PC-3 (cell line): Measurements from ENCODE around the gene P2RX2. TPM values are rescaled to one million over a fixed set of nuclear protein-coding genes. Genes with fewer than 3 reads are reported as not detected.

Source experiments
- ATAC-seq: fragments of 200-7000 bp; cut with Tn5 transposase; 2 replicates; pipeline ENCODE4 v1.9.1; 2020; ENCODE audit warnings: mild to moderate bottlenecking, moderate library complexity
- BruUV-seq: library from RNA; stranded (reverse); fragments of 400-500 nt; replicated peaks from 2 replicates; lab custom pipeline; 2021; lab: Mats Ljungman, UMichigan
- CTCF ChIA-PET: fragments of 300-600 bp; sonication (Branson Sonifier 250); formaldehyde crosslinking; loops from one replicate; lab custom pipeline; 2022; ENCODE audit warnings: antibody characterized with exemption; lab: Charles Lee
- POLR2A ChIA-PET: fragments of 300-600 bp; sonication (Branson Sonifier 250); formaldehyde crosslinking; loops from one replicate; lab custom pipeline; 2022; ENCODE audit warnings: antibody characterized with exemption; ENCODE audit not compliant: unreplicated experiment; lab: Charles Lee
- DNase-seq: peaks from one replicate; pipeline ENCODE4 v3.0.0-alpha.2; 2015
- H2AFZ ChIP-seq: fragments of 300-600 bp; sonication (generic); 2 replicates; pipeline ENCODE4 v1.6.0; 2016; ENCODE audit warnings: antibody characterized with exemption, low read length
- H3F3A ChIP-seq: fragments of 300-600 bp; sonication (generic); one replicate; pipeline ENCODE4 v1.6.0; 2017; ENCODE audit warnings: antibody characterized with exemption, low read length, control low read depth, mild to moderate bottlenecking; ENCODE audit not compliant: unreplicated experiment
- H3K27ac ChIP-seq: fragments of 300-600 bp; sonication (generic); 2 replicates; pipeline ENCODE4 v1.5.1; 2016; ENCODE audit warnings: mild to moderate bottlenecking, low read length
- H3K27me3 ChIP-seq: fragments of 300-600 bp; sonication (generic); 2 replicates; pipeline ENCODE4 v1.6.1; 2016; ENCODE audit warnings: low read length, mixed read lengths
- H3K36me3 ChIP-seq: fragments of 300-600 bp; sonication (generic); 2 replicates; pipeline ENCODE4 v1.6.1; 2016; ENCODE audit warnings: low read depth, mixed run types, low read length, mixed read lengths
- H3K4me1 ChIP-seq: fragments of 300-600 bp; sonication (generic); 2 replicates; pipeline ENCODE4 v1.5.1; 2016; ENCODE audit warnings: low read length; ENCODE audit not compliant: insufficient read depth
- H3K4me2 ChIP-seq: fragments of 300-600 bp; sonication (generic); 2 replicates; pipeline ENCODE4 v1.6.0; 2016; ENCODE audit warnings: low read length
- H3K4me3 ChIP-seq: fragments of 300-600 bp; sonication (generic); 2 replicates; pipeline ENCODE4 v1.5.1; 2016; ENCODE audit warnings: mild to moderate bottlenecking, low read length, mixed read lengths
- H3K79me2 ChIP-seq: fragments of 300-600 bp; sonication (generic); 2 replicates; pipeline ENCODE4 v1.6.1; 2017; ENCODE audit warnings: low read length, mixed read lengths
- H3K9ac ChIP-seq: fragments of 300-600 bp; sonication (generic); 2 replicates; pipeline ENCODE4 v1.6.0; 2016; ENCODE audit warnings: mild to moderate bottlenecking, low read length
- H3K9me2 ChIP-seq: fragments of 300-600 bp; sonication (generic); replicated peaks from 2 replicates; pipeline ENCODE4 v1.6.1; 2016; ENCODE audit warnings: mixed run types, low read length, mixed read lengths
- H3K9me3 ChIP-seq: fragments of 300-600 bp; sonication (generic); 2 replicates; pipeline ENCODE4 v1.6.1; 2016; ENCODE audit warnings: low read length, mixed read lengths
- H4K20me1 ChIP-seq: fragments of 300-600 bp; sonication (generic); 2 replicates; pipeline ENCODE4 v1.6.1; 2016; ENCODE audit warnings: low read length, mixed read lengths
- CTCF ChIP-seq: fragments of 300-600 bp; sonication (generic); conservative IDR thresholded peaks from 2 replicates; pipeline ENCODE4 v1.5.1; 2017; ENCODE audit warnings: antibody characterized with exemption, low read depth, mild to moderate bottlenecking, low read length
- EZH2 ChIP-seq: fragments of 300-600 bp; sonication (generic); IDR thresholded peaks from one replicate; pipeline ENCODE4 v1.6.1; 2017; ENCODE audit warnings: antibody characterized with exemption, mild to moderate bottlenecking, low read length; ENCODE audit not compliant: unreplicated experiment
- EZH2phosphoT487 ChIP-seq: fragments of 300-600 bp; sonication (generic); IDR thresholded peaks from 2 replicates; pipeline ENCODE4 v1.6.1; 2018; ENCODE audit warnings: mild to moderate bottlenecking, antibody characterized with exemption, low read length, borderline replicate concordance
- intact Hi-C: fragments of 100-400 bp; cut with micrococcal nuclease; formaldehyde crosslinking; loops from 2 replicates; pipeline ENCODE4 v1.9.0; 2023
- total RNA-seq: library from RNA; depleted of rRNA; stranded (reverse); fragments of >200 nt; gene quantifications from 2 replicates; pipeline ENCODE4 v1.2.3, GENCODE V29; 2014

P2RX2 gene
- total RNA-seq, 1 experiment from 2014 or later: not detected

- no peak for TF ChIP-seq EZH2phosphoT487
- TF ChIP-seq CTCF: no peak
- TF ChIP-seq EZH2: no peak
Measured at GRCh38 chr12:132635076-132635955, 16.7 kb downstream of the P2RX2 start.

GRCh38 chr12:132637811-132638210 lies 19.2 kb downstream of the P2RX2 start:
- ChIA-PET CTCF (no interaction called here), POLR2A (no interaction called here)
- no peaks in the 10 kb centered on the region for H3K4me1 ChIP-seq
- no peaks in the 10 kb centered on the region for H3K9me3 ChIP-seq
- H3K4me3 ChIP-seq: no peak overlapping the region
- H3K27me3 ChIP-seq: no peaks in the 10 kb centered on the region
- no peaks in the 10 kb centered on the region for H4K20me1 ChIP-seq
- DNase-seq (no peak), ATAC-seq (no peak)
- no peak for TF ChIP-seq EZH2phosphoT487
- TF ChIP-seq EZH2: no peak
- H3K9me2 ChIP-seq: no peaks in the 10 kb centered on the region
- H3K9ac ChIP-seq: no peak overlapping the region
- no peak overlapping the region for H3K27ac ChIP-seq
- intact Hi-C loops: loop anchor here (1.0 kb wide), 1 partner anchor 38 kb away; no protein-coding TSS in a partner anchor
- no peak overlapping the region for H3K4me2 ChIP-seq
- no TSS peak for BruUV-seq
- no peaks in the 10 kb centered on the region for H3F3A ChIP-seq
- H2AFZ ChIP-seq: no peak overlapping the region
- no peaks in the 10 kb centered on the region for H3K79me2 ChIP-seq
- H3K36me3 ChIP-seq: peaks cover 41% of the 10 kb centered on the region

More at GRCh38 chr12:132635076-132635955, 16.7 kb downstream of the P2RX2 start:
- BruUV-seq: no TSS peak
- Histone ChIP-seq H3K27me3 (no peaks in the 10 kb centered on the region), H3K4me1 (no peaks in the 10 kb centered on the region), H3K4me3 (no peak overlapping the region), H3K9me3 (no peaks in the 10 kb centered on the region), H3F3A (no peaks in the 10 kb centered on the region), H4K20me1 (no peaks in the 10 kb centered on the region), H3K27ac (no peak overlapping the region), H2AFZ (no peak overlapping the region), H3K36me3 (peaks cover 48% of the 10 kb centered on the region), H3K9ac (no peak overlapping the region), H3K79me2 (no peaks in the 10 kb centered on the region), H3K9me2 (no peaks in the 10 kb centered on the region), H3K4me2 (no peak overlapping the region)
- CTCF ChIA-PET: no interaction called here
- DNase-seq (no peak), ATAC-seq (no peak)
- POLR2A ChIA-PET: no interaction called here
- intact Hi-C loops: no loop called here

- ChIA-PET CTCF (interaction anchor here (0.6 to 0.7 kb wide), 4 partner anchors 11 to 380 kb away, joined by 3 to 4 read pairs (median 3); no protein-coding TSS in a partner anchor), POLR2A (no interaction called here)
- peaks cover 48% of the 10 kb centered on the region for H3K36me3 ChIP-seq
- no peaks in the 10 kb centered on the region for H3K4me1 ChIP-seq
- no peak overlapping the region for H3K27ac ChIP-seq
- TF ChIP-seq EZH2phosphoT487 (no peak), EZH2 (no peak), CTCF (peak; percentile 93)
- intact Hi-C loops: loop anchor here (1.0 kb wide), 1 partner anchor 38 kb away; no protein-coding TSS in a partner anchor
- no peak overlapping the region for H3K4me3 ChIP-seq
- no TSS peak for BruUV-seq
- H3K79me2 ChIP-seq: no peaks in the 10 kb centered on the region
- no peaks in the 10 kb centered on the region for H3F3A ChIP-seq
- H3K9ac ChIP-seq: no peak overlapping the region
- no peak overlapping the region for H3K4me2 ChIP-seq
- H3K9me2 ChIP-seq: no peaks in the 10 kb centered on the region
- no peaks in the 10 kb centered on the region for H3K9me3 ChIP-seq
- DNase-seq (peak; percentile 63), ATAC-seq (peak; percentile 90)
- H2AFZ ChIP-seq: no peak overlapping the region
- H3K27me3 ChIP-seq: no peaks in the 10 kb centered on the region
- H4K20me1 ChIP-seq: no peaks in the 10 kb centered on the region
Measured at GRCh38 chr12:132638541-132639408, 20.2 kb downstream of the P2RX2 start.
